Measurements from ENCODE around the gene SHANK1. TPM values are rescaled to one million over a fixed set of nuclear protein-coding genes. Genes with fewer than 3 reads are reported as not detected.

Gene SHANK1
- total RNA-seq = not detected

GRCh38 chr19:50719566-50719965 is at the start of gene SHANK1:
Gene SHANK1 (minus strand): TSS chr19:50719802. CDS start chr19:50716919, 2,883 bp downstream.

DNA sequence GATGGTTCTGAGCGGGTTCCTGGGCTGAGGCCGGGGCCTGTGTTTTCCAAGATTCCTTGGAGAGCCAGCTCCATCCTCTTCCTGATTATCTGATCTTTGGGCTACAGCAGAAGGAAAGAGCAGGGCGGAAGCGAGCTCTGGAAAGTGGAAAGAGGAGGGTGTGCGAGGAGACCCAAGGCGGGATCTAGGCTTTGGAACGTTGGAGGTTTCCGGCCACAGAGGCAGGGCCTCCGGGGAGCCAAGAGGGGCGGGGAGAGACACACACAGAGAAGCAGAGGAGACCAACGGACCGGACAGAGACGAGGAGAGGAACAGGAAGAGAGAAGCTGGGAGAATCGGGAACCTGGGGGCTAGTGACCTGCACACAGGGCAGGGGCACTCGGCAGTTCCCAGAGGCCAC is 3.5 kb upstream of the SHANK1 start, which contains the start of gene CLEC11A:
Gene CLEC11A (plus strand): TSS at position 296 of the 400 bp plus-strand sequence. CDS start 162 bp downstream, outside the sequence.

DNA sequence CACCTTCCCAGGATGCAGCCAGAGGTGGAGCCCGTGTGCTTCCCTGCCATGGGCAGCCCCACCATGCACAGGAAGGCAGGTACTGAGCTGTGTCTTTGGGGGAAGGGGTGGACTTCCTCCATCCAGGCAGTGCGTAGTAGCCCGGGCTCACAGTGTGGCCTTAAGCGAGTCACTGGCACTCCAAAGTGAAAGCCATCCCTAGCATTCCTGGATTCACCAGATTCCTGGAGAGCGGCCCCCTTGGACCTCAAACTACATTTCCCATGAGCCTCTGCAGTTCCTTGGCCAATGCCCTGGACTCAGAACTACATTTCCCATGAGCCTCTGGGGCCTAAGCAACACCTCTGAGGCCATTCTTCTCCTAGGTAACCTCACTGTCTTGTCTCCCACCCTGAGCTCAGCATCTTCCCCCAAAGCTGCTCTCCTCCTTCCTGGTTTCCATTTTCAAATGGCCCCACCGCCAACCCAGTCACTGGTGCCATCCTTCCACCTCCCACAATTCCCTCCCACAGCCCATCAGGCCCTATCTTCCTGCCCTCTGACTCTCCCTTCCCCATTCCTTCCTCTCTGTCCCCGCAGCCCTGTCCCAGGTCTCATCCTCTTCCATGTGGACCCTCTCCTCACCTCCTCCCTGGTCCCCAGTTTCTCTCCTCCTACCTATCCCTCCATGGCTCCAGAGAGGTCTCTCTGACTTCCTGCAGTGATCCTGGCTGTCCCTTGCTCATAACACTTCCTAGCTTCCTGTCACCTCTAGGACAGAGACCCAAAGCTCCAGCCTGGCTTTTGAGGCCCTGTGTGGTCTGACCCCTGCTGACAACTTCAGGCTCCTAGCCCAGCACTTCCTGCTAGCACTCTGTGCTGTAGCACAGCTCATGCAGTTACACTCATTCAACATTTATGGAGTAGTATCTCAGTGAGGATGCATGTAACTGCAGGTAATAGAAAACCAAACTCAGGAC is 69.9 kb downstream of the SHANK1 start, which contains the start of gene C19orf81:
Gene C19orf81 (plus strand): TSS at position 13 of the 959 bp plus-strand sequence. CDS start 0 bp downstream, at position 13.

GRCh38 chr19:50639121-50640112 is 80.2 kb downstream of the SHANK1 start, which contains the start of gene SYT3:
Gene SYT3 (minus strand): TSS chr19:50639881. CDS start chr19:50637411, 2,470 bp downstream.

Other genes with a start within 250 kb of the SHANK1 start
- gene EMC10, start 243.3 kb downstream of the SHANK1 start, total RNA-seq = 10 to 100 TPM; 65.7 to 66.9 TPM
- under 1 TPM in 1 of 2 experiments, not detected in 1; 0.15 TPM for gene GARIN5A, start 243.0 kb downstream of the SHANK1 start, total RNA-seq
- gene JOSD2, start 208.6 kb downstream of the SHANK1 start, total RNA-seq = 10 to 100 TPM; 39.2 to 42.9 TPM
- gene ASPDH, start 205.9 kb downstream of the SHANK1 start, total RNA-seq = not detected
- gene LRRC4B, start 151.4 kb downstream of the SHANK1 start, total RNA-seq = not detected
- gene SYT3, start 79.9 kb downstream of the SHANK1 start, total RNA-seq = not detected
- gene C19orf81, start 70.4 kb downstream of the SHANK1 start, total RNA-seq = not detected
- under 1 TPM; 0.75 to 0.98 TPM for gene CLEC11A, start 3.6 kb upstream of the SHANK1 start, total RNA-seq
- not detected for gene GPR32, start 50.7 kb upstream of the SHANK1 start, total RNA-seq
- not detected for gene ACP4, start 70.6 kb upstream of the SHANK1 start, total RNA-seq
- under 1 TPM; 0.79 to 0.86 TPM for gene KLK1, start 104.0 kb upstream of the SHANK1 start, total RNA-seq
- gene KLK15, start 113.8 kb upstream of the SHANK1 start, total RNA-seq = not detected
- not detected for gene KLK3, start 135.1 kb upstream of the SHANK1 start, total RNA-seq
- not detected for gene KLK2, start 153.6 kb upstream of the SHANK1 start, total RNA-seq
- not detected for gene KLK4, start 191.6 kb upstream of the SHANK1 start, total RNA-seq
- gene KLK5, start 233.2 kb upstream of the SHANK1 start, total RNA-seq = not detected
- not detected for gene KLK6, start 249.8 kb upstream of the SHANK1 start, total RNA-seq